Ascending aorta (tissue), 2 donors: ENCODE measurements around the gene LINC00237. TPM values are rescaled to one million over a fixed set of nuclear protein-coding genes. Genes with fewer than 3 reads are reported as not detected.

Experiments
- DNase-seq, 2 donors: peaks; one replicate each; pipeline ENCODE4 v3.0.0-alpha.2; 2019; ENCODE audit warnings: low spot score in 2 of 2
- H3K27ac ChIP-seq, 2 donors: fragments of 200-600 bp; sonication (generic); one replicate each; pipeline ENCODE4 v1.5.1; 2016 to 2017; ENCODE audit warnings: mild to moderate bottlenecking in 1 of 2
- H3K27me3 ChIP-seq: fragments of 200-600 bp; sonication (generic); one replicate; pipeline ENCODE4 v1.5.1; 2017
- H3K36me3 ChIP-seq, 2 donors: fragments of 200-600 bp; sonication (generic); one replicate each; pipeline ENCODE4 v1.5.1; 2016
- H3K4me1 ChIP-seq, 2 donors: fragments of 200-600 bp; sonication (generic); one replicate each; pipeline ENCODE4 v1.5.1; 2016 to 2017; ENCODE audit warnings: mild to moderate bottlenecking in 1 of 2
- H3K4me3 ChIP-seq, 2 donors: fragments of 200-600 bp; sonication (generic); one replicate each; pipeline ENCODE4 v1.5.1; 2016 to 2017; ENCODE audit warnings: mild to moderate bottlenecking in 1 of 2
- H3K9me3 ChIP-seq, 2 donors: fragments of 200-600 bp; sonication (generic); one replicate each; pipeline ENCODE4 v1.5.1; 2016
- CTCF ChIP-seq, 3 experiments: fragments of 200-600 bp in 2 of 3; fragments of 450-650 bp in 1 of 3; sonication (generic) in 2 of 3; IDR thresholded peaks; one replicate each; pipeline ENCODE4 v1.5.1; 2016 to 2019; ENCODE audit warnings: antibody characterized with exemption in 3 of 3, mild to moderate bottlenecking in 1 of 3, moderate library complexity in 1 of 3
- intact Hi-C: fragments of 100-400 bp; cut with DNase I; formaldehyde crosslinking; loops from one replicate; pipeline ENCODE4 v1.15.1; 2023
- total RNA-seq: library from RNA; depleted of rRNA; stranded (reverse); fragments of >200 nt; gene quantifications from one replicate; pipeline ENCODE4 v1.1.0, GENCODE V29; 2016

LINC00237 gene
- total RNA-seq, 1 donor from 2014 or later: not detected

- no peaks in the 10 kb centered on the region for H3K4me1 ChIP-seq
- H3K27me3 ChIP-seq: no peaks in the 10 kb centered on the region
- TF ChIP-seq CTCF (IDR thresholded peaks at IDR 0.05): no peak
- no peak overlapping the region for H3K27ac ChIP-seq
- no peaks in the 10 kb centered on the region for H3K36me3 ChIP-seq
- no peak overlapping the region for H3K4me3 ChIP-seq
- intact Hi-C loops: no loop called here
- H3K9me3 ChIP-seq: no peaks in the 10 kb centered on the region
- no peak for DNase-seq
Measured at GRCh38 chr20:21092806-21093205, 13.4 kb downstream of the LINC00237 start.

- Histone ChIP-seq H3K4me3 (no peak overlapping the region), H3K4me1 (no peaks in the 10 kb centered on the region), H3K27ac (no peak overlapping the region), H3K36me3 (no peaks in the 10 kb centered on the region), H3K9me3 (no peaks in the 10 kb centered on the region), H3K27me3 (no peaks in the 10 kb centered on the region)
- TF ChIP-seq CTCF (IDR thresholded peaks at IDR 0.05): no peak
- intact Hi-C loops: no loop called here
- DNase-seq: no peak
Measured at GRCh38 chr20:21090721-21091120, 15.4 kb downstream of the LINC00237 start.

- H3K27me3 ChIP-seq: no peaks in the 10 kb centered on the region
- no peaks in the 10 kb centered on the region for H3K4me1 ChIP-seq
- no peak for DNase-seq
- no peak overlapping the region for H3K4me3 ChIP-seq
- no peaks in the 10 kb centered on the region for H3K36me3 ChIP-seq
- H3K9me3 ChIP-seq: no peaks in the 10 kb centered on the region
- no peak overlapping the region for H3K27ac ChIP-seq
- TF ChIP-seq CTCF (IDR thresholded peaks at IDR 0.05): no peak
- intact Hi-C loops: no loop called here
Measured at GRCh38 chr20:21090111-21090618, 16.0 kb downstream of the LINC00237 start.

- Histone ChIP-seq H3K36me3 (no peaks in the 10 kb centered on the region), H3K27ac (no peak overlapping the region), H3K9me3 (no peaks in the 10 kb centered on the region), H3K27me3 (no peaks in the 10 kb centered on the region), H3K4me1 (no peaks in the 10 kb centered on the region), H3K4me3 (no peak overlapping the region)
- intact Hi-C loops: no loop called here
- no peak for DNase-seq
- no peak for TF ChIP-seq CTCF (IDR thresholded peaks at IDR 0.05)
Measured at GRCh38 chr20:21089391-21089790, 16.8 kb downstream of the LINC00237 start.

- DNase-seq: no peak
- no peak for TF ChIP-seq CTCF (IDR thresholded peaks at IDR 0.05)
- no peaks in the 10 kb centered on the region for H3K27me3 ChIP-seq
- no peaks in the 10 kb centered on the region for H3K4me1 ChIP-seq
- intact Hi-C loops: no loop called here
- no peak overlapping the region for H3K4me3 ChIP-seq
- H3K9me3 ChIP-seq: no peaks in the 10 kb centered on the region
- no peak overlapping the region for H3K27ac ChIP-seq
- H3K36me3 ChIP-seq: no peaks in the 10 kb centered on the region
Measured at GRCh38 chr20:21087862-21088540, 18.2 kb downstream of the LINC00237 start.
